GM20431 (cell line): ENCODE measurements around the gene DUSP12.

Experiments
- in situ Hi-C: fragments of 300-500 bp; cut with MseI, MboI; formaldehyde crosslinking; loops from one replicate; pipeline ENCODE4 v1.15.0; 2020; ENCODE audit warnings: low sequenced_read_pairs; ENCODE audit not compliant: unreplicated experiment

Gene DUSP12, protein sequence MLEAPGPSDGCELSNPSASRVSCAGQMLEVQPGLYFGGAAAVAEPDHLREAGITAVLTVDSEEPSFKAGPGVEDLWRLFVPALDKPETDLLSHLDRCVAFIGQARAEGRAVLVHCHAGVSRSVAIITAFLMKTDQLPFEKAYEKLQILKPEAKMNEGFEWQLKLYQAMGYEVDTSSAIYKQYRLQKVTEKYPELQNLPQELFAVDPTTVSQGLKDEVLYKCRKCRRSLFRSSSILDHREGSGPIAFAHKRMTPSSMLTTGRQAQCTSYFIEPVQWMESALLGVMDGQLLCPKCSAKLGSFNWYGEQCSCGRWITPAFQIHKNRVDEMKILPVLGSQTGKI

DNA sequence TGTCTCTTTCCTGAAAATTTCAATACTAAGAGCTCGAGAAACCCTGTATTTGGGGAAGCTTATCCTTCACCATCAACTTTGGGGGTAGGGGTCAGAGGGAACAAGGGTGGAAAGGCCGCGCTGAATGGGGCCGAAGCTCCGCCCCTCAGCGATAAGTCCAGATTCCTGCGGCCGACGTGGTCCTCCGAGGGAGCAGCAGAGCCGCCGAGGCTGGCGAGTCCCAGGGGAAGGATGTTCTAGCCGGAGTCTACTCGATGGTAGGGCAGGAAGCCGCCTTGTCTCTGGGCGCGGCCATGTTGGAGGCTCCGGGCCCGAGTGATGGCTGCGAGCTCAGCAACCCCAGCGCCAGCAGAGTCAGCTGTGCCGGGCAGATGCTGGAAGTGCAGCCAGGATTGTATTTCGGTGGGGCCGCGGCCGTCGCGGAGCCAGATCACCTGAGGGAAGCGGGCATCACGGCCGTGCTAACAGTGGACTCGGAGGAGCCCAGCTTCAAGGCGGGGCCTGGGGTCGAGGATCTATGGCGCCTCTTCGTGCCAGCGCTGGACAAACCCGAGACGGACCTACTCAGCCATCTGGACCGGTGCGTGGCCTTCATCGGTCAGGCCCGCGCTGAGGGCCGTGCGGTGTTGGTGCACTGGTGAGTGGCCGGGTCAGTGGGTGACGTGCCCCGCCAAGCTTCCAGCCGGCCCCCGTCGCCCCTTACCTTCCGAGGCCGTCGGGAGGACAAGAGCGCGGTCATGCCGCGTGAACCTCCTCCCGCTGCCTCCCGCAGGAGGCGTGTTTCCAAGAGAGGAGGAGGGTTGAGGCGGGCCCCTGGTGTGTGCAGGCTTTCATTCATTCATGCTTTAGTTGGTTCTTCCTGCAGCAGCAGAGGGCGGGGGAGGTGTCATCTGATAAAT lies at the start of gene DUSP12:
Gene DUSP12 (plus strand): TSS at position 278 of the 899 bp plus-strand sequence. CDS start 16 bp downstream, at position 294.
- in situ Hi-C loops = loop anchor here (10.0 to 25.0 kb wide), 2 partner anchors 112 to 265 kb away; partner anchors contain the start of gene FCGR3B

DNA sequence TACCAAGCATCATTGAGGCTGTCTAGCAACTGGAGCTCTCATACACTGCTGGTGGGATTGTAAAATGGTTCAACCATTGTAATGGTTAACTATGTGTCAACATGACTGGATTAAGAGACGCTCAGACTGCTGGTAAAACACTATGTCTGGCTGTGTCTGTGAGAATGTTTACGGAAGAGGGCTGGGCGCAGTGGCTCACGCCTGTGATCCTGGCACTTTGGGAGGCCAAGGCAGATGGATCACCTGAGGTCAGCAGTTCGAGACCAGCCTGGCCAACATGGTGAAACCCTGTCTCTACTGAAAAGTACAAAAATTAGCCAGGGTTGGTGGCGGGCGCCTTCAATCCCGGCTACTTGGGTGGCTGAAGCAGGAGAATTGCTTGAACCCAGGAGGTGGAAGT lies 47.3 kb upstream of the DUSP12 start:
- in situ Hi-C loops = no loop called here

DNA sequence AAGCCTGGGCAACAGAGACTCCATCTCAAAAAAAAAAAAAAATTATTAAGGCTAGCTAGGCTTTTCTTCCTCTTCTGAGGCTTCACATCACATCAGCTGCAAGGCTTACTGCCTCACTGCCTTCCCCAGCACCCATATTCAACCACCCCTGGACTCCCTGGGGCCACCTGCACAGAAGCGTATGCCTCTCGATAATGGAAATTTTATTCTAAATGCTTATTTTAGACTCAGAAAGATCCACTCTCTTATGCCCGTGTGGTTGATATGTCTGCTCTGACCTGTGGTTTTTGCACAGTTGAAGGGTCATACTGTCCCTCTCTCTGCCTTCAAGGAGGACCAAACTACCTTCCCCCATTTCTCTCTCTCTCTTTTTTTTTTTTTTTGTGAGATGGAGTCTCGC lies 44.0 kb upstream of the DUSP12 start:
- in situ Hi-C loops = no loop called here

DNA sequence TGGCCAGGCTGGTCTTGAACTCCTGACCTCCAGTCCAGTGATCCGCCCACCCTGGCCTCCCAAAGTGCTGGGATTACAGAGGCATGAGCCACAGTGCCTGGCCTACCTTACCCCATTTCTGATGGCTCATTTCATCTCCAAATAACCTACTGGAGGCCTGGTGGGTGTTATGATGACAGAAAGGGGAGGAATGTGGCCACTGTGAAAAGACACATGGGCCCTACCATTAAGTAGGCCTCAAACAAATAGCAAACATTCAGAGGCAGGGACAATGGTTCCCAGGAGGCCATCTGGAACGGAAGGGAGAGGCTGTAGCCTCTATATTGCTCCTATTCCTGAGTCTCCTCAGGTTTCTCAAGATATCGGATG lies 43.5 kb upstream of the DUSP12 start:
- in situ Hi-C loops = no loop called here

DNA sequence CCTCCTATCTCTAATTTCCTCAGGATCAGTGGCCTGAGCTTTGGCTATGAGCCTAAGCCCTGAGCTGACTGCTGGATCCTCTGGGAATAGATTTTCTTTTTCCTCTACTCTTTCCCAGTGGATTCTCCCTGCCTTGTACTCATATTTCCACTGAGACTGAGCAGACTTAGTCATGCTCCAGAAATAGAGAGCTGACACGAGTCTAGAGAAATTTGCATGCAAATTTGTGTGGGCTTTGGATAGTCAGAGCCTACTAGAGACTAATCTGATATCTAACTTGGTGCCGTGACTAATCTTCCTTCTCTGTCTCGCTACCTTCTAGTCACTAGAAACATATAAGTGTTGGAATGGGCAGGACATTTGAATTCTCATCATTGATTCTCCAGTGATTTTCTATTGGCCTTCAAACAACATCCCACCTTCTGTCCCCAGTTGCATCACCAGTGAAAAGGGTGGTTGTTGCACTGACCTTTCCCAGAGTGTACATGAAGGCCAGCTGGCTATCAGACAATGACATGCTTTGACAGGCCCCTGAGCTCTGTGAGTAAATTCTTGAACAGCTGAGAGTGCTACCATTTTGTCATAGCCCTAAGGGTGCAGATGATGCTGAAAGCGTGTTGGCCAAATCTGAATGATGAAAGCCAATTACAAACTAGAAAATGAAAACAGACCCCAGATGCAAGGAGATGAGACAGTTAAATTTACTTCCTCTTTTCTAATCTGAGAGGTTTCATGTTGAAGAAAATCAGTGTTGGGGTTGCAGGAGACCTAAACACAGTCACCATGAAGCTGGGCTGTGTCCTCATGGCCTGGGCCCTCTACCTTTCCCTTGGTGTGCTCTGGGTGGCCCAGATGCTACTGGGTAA lies 42.9 kb upstream of the DUSP12 start, which contains the start of gene FCRLA:
Gene FCRLA (plus strand): TSS at position 748 of the 866 bp plus-strand sequence. CDS start 36 bp downstream, at position 784.
- in situ Hi-C loops = no loop called here

DNA sequence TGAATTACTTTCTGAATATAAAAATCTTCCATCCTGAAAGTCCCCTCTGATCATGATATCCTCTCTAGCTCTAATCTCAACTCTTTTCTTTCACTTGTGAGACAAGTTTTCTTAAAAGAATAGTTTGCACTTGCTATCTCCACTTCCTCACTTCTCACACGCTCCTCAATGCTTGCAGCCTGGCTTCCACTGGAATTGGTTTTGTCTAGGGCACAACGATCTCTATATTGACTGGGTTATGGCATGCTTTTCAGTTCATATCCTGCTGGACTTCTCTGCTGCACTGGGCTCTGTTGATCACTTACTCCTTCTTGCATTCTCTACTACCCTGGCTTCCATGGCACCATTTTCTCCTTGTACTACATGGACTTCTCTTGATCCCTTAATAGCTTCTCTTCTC lies 42.1 kb upstream of the DUSP12 start:
- in situ Hi-C loops = no loop called here

DNA sequence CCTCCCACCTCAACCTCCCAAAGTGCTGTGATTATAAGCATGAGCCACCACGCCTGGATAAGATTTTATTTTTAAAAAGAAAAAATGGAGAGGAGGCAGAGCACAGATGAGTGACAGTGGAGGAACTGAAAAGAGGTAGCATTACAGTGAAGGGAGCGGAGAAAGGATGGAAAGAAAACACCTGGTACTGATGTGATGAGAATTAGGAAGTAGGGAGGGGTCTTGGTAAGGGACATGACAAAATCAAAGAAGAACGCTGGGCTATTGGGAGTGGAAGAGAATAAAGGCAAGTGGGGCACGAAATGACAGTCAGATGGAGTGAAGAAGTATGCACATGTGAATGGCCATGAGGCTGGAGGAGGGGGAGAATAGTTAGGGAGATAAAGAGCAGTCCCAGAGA lies 40.2 kb upstream of the DUSP12 start:
- in situ Hi-C loops = no loop called here

DNA sequence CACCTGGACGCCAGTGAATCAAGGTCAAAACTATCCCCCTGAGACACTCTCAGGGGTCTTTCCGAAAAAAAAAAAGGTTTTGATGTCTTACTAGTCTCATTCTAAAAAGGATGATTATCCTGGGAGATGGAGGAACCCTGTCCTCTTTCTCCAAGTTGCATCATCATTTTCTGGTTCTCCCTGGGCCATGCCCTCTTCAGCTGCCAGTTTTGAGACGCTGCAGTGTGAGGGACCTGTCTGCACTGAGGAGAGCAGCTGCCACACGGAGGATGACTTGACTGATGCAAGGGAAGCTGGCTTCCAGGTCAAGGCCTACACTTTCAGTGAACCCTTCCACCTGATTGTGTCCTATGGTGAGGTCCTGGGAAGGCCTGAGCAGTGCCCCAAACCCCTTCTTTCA lies 39.0 kb upstream of the DUSP12 start:
- in situ Hi-C loops = no loop called here

DNA sequence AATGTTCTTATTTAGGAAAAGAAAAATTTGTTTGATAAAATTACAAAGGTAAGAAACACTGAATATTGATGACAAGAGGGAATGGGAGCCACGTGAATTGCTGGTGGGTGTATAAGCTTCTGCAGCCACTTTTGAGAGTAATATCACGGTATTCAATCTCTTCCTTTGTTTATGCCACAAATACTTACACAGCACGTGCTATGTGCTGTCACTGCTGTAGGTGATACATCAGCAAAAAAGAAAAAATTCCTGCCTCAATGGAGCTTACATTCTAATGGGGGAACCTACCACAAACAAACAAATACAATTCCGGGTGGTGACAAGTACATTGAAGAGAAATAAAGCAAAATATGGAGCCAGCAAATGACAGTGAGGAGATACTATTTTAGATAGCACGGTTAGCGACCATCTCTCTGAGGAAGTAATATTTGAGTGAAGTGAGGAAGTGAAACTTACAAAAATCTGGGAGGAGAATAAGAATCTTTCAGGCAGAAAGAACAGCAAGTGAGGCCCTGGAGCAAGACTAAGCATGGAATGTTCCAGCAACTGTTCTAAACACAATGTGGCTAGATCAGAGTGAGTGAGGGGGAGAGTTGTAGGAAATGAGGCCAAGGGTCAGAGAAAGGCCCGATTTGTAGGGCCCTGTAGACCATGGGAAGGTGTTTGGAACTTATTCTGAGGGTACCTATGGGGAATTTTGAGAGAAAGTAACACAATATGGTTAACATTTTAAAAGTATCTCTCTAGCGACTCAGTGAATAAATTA lies 30.8 kb upstream of the DUSP12 start:
- in situ Hi-C loops = no loop called here

DNA sequence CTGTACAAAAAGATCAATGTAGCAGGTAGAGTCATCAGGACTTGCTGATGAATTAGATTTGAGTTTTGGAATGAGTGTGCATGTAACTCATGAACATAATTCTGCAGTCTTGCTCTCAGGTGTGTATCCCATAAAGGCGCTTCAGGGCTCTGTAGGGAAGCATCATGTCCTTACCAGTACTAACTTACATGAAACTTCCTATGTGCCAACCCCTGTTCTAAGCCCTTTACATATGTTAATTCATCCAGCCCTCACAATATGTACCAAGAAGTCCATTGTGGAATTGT lies 30.3 kb upstream of the DUSP12 start:
- in situ Hi-C loops = no loop called here

DNA sequence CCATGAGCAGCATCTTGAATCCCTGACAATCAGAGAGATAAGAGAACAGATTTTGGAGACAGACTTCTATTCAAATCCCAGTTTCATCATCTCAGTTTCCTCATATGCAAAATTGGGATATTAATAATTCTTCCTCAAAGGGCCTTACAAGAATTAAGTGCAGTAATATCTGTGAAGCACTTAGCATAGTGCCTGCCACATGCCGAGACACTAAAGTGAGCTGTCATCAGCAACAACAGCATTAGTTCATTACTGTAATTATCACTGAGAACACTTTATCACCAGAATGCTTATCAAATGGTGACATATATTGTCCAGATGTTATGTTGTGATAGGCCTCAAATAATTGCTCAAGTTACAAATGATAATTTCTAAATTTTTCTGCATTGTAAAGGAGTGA lies 29.2 kb upstream of the DUSP12 start:
- in situ Hi-C loops = no loop called here

DNA sequence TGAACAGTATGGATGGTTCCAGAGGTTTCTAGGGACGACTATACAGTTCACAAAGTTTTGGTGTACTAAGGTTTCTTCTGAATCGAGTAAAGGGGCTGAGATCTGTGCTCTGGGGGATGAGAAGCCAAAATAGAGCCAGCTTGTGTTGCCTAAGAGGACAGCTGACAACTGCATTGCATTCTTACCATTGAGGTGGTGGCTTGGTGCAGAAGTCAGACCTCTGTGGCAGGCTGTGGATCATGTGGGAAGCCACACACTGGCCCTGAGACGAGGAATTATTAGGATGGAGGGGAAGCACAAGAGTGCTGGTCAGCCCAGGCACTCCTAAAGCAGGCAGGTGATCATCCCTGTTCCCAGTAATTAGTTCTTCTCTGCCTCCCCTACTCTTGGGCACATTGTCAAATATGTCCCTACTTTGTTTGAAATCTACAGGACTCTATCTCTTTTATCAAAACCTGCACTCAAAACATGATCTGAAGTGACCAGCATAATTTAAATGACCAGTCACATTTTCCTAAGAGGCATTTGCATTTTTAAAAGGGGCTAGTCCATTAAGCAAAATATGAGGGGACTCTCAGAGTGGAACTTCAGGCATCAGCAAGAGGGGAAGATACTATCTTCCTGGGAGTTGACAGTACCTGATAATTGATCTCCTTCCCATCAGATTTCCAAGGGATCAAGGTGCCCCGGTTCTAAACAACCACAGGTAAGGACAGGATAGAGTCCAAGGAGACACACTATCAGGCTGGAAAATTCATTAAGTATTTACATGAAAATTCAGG lies 28.4 kb upstream of the DUSP12 start, which contains the start of gene FCRLB:
Gene FCRLB (plus strand): TSS at position 589 of the 782 bp plus-strand sequence. CDS start 1,129 bp downstream, outside the sequence.
- in situ Hi-C loops = no loop called here

DNA sequence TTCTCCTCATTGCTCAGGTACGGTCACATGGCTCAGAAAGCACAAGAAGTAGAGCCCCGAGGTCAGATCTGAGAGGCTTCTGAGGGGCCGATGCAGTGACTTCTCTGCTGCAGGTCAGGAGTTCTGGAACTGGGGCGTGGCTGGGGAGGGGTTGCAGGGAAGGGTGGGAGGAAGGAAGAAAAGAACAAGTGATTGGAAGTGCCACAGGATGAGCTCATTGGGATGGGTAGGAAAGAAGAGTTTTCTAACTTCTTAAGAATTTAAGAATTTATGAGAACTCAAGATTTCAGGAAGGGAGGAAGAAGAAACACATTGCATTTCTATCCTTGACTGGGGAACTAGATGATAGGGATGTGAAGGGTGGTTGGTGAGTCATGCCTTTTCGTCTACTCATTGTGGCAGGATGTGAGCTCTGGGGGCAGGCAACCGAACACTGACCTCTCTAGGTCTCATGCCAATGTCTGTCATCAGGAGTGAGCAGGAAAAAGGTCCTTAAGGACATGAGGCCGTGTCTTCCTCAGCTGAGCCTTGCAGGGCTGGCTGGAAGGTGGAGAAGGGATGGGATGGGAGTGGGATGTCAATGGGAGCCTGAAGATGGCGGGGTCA lies 27.7 kb upstream of the DUSP12 start:
- in situ Hi-C loops = no loop called here

DNA sequence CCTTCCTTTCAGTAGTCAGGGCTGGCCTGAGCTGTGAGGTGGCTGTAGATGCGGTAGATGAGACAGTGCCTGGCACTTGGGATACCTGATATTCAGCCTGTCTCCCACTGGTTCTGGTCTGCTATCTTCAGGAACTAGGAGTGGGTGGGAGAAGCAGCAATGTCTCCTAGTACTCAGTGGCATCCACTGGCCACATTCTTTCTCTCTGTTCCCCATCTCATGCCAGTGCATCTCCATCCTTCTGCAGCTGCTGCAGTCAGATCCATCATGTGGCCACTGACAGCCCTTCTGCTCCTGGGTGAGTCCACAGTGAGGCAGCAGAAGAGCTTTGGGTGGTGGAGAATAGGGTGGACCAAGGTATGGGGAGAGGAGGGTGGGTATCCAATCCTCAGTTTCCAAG lies 27.2 kb upstream of the DUSP12 start:
- in situ Hi-C loops = no loop called here

DNA sequence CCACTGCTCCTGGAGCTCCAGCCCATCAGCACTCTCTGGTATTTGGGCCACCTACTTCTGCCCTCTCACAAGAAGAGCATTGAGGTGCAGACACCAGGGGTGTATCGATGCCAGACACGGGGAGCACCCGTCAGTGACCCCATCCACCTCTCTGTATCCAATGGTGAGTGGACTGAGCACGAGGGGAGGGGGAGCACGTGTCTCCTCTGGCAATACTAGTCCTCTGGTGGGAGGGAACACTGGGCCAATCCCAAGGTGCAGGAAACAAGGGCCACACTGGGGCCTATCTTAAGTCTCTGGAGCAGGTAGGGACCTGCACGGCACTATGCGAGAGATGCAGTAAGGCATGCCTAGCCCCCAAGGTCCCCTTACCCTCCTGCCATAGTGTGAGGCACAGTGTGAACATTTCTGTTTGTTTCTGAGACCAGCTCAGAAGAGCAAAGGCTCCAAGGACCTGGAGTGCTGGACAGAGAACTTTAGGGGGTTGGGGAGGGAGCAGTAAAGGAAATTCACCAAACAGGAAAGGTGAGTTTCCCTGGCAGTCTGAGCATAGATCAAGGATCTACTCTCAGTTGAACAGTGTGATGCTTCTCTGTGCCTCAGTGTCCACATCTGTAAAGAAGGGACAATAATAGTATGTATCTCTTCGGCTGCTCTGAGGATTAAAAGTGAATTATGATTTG lies 26.0 kb upstream of the DUSP12 start:
- in situ Hi-C loops = no loop called here

DNA sequence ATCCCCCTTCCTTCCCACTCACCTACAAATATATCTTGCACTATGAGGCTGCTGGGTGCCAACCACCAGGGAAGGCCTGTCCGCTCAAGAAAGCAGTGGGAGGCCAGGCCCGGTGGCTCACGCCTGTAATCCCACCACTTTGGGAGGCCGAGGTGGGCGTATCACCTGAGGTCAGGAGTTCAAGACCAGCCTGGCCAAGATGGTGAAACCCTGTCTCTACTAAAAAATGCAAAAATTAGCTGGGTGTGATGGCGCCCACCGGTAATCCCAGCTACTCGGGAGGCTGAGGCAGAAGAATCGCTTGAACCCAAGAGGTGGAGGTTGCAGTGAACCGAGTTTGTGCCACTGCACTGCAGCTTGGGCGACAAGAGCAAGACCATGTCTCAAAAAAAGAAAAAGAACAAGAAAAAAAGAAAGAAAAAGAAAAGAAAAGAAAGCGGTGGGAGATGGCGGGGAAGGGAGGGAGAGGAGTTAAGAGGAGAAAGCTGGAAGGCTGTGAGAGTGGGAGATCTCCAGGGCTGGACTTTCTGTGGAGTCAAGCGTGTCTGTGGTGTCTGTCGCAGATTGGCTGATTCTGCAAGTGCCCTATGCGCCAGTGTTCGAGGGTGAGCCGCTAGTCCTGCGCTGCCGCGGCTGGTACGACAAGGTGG lies 24.2 kb upstream of the DUSP12 start:
- in situ Hi-C loops = loop anchor here (25.0 kb wide), 1 partner anchor 88 kb away; the partner anchor contains the start of gene FCGR3B

DNA sequence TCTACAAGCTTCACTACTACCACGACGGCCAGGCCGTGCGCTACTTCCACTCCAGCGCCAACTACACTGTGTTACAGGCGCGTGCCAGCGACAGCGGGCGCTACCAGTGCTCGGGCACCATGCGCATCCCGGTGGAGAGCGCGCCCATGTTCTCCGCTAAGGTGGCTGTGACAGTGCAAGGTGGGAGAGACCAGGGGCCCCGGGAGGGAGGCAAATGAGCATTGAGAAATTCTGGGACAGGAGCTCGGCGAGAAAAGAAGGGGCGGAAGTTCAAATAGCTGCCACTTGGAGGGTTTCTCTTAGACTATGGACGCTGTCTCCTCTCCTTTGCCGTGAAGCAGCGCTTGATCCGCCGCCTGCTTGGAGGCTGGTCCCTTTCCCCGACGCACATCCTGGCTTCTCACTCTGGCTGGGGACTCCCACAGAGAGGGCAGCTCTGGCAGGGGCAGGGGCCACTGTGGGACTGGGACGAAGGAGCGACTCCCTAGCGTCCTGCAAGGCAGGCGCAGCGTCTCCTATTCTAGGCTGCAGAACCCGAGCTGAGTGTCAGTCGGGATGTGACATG lies 23.6 kb upstream of the DUSP12 start:
- in situ Hi-C loops = loop anchor here (25.0 kb wide), 1 partner anchor 89 kb away; the partner anchor contains the start of gene FCGR3B
